ENCODE results near the gene FPR1.

The FPR1 gene

DNA sequence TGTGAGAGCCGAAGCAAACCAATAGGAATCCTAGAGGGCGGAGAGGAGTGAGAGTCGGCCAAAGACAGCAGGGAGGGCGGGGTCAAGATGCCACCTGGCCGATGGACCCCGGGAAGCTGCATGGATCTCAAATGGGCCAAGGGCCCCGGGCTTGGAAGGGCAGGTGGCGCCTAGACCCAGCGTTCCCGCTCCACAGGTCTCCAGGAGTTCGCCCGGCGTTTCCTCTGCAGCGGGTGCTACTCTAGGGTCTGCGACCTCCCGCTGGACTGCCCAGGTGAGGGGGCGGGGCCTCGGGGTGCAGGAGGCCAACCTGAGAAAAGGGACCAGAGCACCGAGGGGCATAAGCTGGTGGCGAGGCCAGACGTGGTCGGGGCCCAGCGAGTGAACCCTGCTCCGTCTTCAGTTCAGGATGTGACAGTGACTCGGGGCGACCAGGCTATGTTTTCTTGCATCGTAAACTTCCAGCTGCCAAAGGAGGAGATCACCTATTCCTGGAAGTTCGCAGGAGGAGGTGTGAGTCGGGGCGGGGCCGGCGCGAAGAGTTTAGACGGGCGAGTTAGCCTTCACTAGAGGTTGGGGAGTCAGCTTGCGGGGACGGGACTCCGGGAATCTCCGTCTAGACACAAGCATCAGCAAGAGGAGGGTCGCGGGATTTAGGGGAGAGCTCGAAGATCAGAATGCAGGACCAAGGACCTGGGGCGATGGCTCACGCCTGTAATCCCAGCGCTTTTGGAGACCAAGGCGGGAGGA, 48.7 kb downstream of the FPR1 start:
- no peak for DNase-seq

DNA sequence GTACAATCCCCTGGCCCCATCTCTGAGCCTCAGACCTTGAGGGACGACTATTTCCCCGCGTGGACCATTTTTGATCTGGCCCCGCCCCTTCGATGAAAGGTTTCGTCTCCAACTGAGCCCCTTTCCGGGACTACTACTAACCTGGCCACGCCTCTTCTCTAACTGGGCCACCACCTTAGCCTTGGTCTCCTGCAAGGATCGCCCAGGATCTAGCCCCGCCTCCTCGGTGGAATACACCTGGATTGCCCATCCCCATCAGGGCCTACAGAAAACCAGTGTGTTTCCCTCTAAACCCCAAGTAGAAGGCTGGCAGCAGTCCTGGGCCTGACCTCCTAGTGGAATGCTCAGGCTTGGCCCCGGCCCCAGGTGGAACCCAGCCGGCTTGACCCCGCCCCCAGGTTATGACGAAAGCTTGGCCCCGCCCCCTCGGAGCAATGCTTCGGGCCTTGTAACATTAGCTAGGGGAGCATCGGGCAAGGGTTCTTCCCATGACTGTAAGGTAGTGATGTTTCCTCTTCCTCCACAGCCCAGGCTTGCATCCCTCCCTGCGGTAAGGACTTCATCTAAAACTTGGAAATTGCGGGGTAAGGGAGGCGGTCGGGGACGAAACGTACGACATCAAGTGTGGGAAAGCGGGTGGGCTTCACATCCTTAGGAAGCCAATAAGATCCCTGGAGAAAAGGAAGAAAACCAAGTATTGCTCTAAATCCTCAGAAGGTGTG, 49.4 kb downstream of the FPR1 start:
- DNase-seq: no peak

DNA sequence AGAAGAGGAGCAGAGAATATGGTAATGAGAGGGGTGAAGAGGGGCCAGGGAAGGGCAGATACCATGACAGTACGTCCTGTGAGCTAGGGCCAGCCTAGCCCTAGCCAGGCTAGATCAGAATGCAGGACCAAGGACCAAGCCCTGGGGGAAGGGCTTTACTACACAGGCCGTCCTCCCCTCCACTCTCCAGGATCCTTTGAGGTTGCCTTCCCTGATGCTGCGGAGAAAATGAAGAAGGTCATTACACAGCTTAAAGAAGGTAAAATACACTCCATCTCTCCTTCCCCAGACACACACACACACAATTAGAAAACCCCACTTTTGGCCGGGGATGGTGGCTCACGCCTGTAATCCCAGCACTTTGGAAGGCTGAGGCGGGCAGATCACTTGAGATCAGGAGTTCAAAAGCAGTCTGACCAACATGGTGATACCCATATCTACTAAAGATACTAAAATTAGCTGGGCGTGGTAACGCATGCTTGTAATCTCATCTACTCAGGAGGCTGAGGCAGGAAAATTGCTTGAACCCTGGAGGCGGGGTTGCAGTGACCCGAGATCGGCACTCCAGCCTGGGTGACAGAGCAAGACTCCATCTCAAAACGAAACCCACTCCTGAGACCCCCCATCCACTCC, 50.1 kb downstream of the FPR1 start:
- no peak for DNase-seq

DNA sequence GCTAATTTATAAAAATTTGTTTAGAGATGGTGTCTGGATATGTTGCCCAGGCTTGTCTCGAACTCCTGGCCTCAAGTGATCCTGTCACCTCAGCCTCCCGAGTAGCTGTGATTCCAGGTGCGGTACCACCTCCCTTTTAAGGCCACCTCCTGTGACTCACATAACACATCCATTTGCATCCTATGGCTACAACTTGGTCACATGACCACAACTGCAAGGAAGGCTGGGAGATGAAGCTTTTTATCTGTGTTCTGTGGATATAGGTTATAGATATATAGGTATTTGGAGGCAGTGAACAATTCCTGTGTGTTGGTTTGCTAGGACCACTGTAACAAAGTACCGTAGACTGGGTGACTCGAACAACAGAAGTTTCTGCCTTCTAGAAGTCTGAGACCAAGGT, 52.5 kb downstream of the FPR1 start:
- DNase-seq: no peak

DNA sequence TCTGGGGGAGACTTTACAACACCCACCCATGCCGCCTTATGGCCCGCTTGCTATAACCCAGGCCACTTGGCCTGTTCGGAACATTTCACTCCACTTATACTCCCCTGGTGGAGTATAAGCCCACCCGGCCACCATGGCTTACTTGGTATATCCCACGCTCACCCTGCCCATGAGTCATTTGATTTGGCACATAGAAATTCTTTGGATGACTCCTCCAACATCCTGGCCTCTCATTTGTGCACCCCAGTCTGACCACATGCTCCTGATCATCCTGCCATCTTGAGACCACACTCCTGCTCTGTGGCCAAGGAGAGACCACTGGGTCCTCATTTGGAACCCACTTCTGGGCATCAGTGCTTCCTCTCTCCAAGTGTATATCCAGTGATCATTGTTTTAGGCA, 53.4 kb downstream of the FPR1 start:
- DNase-seq: no peak

DNA sequence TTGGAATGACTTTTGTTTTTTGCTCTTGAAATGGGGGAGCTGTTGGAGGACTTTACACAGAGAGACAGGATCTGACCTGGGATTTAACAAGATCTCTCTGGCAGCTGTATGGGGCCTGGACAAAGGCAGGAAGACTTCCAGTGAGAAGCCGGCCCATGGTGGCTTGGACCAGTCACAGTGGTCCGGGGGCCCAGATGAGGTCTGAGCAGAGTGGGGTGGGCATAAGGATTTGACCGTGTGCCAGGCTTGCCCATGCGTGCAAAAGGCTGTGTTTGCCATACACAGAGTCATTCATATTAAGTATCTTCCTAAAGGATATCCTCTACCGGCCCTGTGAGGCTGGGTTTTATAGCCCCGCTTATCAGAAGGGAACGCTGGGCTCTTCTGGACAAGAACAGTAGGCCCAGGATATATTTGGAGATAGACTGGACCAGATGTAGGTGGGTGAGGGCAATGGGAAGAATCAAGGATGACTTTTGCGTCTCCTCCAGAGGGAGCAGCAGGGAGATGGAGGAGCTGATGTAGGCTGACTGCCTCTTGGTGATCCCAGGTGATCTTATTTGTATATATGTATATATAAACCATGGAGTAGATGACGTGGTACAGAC, 54.4 kb downstream of the FPR1 start:
- DNase-seq: no peak

DNA sequence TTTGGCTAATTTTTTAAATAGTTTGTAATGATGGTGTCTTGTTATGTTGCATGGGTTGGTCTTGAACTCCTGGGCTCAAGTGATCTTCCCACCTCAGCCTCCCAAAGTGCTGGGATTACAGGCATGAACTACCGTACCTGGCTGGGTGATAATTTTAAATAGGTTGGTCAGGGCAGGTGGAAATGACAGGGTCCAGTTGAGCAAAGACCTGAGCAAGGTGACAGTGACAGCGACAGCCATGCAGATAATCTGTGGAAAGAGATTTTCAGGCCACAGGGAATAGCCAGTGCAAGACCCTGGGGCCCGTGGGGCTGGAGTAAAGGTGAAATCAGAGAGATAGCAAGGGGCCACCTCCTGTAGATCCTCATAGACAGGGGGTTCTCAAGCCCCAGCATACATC, 55.1 kb downstream of the FPR1 start:
- DNase-seq: no peak

Data from NCI-H1930 (cell line).